HG03457 (cell line): ENCODE data around the gene CPNE1.
A peak's percentile ranks its signal among the peaks of the same experiment; 100 is the strongest.
"Not testable (repeated sequence)": the region's sequence is repeated elsewhere in the genome, so short reads cannot be mapped to it uniquely, and the experiment has no call there.

Source experiments
- ATAC-seq: cut with Tn5 transposase; IDR thresholded peaks from one replicate; pipeline ENCODE4 v1.9.1; 2021; ENCODE audit warnings: moderate number of reproducible peaks; ENCODE audit not compliant: unreplicated experiment

Gene CPNE1

DNA sequence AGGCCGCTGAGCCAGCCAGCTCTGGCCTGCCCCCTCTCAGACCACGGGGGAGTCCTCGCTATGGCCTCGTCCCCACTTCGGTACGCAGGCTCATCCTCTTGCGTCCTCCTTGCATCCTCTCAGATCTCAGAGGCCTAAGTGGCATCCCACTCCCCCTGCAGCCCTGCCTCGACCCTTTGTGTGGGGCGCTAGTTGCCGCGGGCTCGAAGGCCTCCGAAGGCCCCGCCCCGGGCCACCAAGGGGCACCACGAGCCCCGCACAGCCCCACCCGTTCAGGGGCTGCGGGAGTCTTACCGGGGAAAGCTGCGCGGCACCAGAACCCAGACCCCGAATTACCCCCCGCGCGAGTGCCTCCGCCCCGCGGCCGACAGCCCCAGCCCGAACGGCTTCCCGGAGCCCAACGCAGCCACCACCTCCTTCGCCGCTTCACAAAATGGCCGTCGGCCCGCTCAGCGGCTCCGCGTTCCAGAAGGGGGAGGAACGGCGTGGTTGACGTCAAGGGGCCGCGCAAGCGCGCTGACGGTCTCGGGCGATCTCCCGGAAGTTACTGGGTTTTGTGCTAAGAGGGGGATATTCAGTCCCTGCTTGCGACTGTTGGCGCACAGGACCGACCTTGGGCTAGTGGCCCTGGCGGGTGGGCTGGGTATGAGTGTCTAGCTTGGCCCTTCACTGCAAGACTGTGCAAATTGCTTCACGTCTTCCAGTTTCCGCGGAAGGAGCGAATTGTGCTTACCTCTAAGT is at the start of gene CPNE1, which contains the start of gene RBM12:
CPNE1 (minus strand) TSS at position 435 of the 741 bp plus-strand sequence. CDS start 31,977 bp downstream, outside the sequence.
RBM12 (minus strand) TSS at position 435 of the 741 bp plus-strand sequence. CDS start 9,578 bp downstream, outside the sequence.
- peak; percentile 46 for ATAC-seq

DNA sequence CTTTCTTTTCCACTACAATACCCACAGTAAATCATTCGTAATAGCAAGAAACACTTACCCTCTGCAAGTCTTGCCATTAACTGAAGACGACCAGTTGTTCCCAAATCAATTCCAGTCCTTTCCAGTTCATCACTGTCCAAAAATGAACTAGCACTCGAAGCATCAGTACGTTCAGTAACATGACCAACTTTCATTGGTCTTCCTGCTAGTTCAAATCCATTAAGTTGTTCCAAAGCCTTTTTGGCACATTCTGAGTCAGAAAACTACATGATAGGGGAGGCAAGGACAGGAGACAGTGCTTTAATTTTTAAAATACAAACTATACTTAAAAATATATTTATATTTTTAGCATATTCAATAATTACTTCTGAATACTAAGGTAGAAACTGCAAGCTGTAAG is 49.4 kb upstream of the CPNE1 start:
- ATAC-seq, result no peak

DNA sequence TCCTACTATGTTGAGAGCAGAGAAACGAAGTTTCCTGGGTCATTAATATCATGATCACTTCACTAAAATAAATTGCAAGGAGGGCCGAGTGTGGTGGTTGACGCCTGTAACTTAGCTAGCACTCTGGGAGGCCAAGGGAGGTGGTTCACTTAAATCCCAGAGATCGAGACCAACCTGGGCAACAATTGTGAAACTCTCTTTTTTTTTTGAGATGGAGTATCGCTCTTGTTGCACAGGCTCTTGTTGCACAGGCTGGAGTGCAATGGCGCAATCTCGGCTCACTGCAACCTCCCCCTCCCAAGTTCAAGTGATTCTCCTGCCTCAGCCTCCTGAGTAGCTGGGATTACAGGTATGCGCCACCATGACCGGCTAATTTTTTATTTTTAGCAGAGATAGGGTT is 48.4 kb upstream of the CPNE1 start:
- not testable (repeated sequence) for ATAC-seq

DNA sequence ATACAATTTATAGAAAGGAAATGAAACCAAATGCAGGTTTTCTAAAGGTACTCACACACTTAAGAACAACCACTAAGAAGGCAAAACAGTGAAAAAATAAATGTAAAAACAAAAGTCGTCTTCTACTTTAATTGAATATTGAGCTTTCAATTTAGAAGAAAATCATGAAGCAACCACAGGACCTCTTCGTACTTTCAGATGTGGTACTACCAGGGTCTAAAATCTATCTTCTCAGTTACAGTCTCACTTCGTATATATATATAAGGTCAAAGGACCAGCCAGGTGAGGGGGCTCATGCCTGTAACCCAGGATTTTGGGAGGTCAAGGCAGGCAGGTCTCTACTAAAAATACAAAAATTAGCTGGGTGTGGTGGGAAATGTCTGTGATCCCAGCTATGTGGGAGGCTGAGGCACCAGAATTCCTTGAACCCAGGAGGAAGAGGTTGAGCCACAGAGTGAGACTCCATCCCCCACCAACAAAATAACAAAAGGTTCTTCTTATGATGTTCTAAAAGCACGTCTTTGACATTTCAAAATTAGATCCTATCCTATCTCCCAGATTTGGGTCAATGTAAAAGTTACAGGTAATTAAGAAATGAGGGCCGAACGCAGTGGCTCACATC is 47.0 kb upstream of the CPNE1 start:
- no peak for ATAC-seq

DNA sequence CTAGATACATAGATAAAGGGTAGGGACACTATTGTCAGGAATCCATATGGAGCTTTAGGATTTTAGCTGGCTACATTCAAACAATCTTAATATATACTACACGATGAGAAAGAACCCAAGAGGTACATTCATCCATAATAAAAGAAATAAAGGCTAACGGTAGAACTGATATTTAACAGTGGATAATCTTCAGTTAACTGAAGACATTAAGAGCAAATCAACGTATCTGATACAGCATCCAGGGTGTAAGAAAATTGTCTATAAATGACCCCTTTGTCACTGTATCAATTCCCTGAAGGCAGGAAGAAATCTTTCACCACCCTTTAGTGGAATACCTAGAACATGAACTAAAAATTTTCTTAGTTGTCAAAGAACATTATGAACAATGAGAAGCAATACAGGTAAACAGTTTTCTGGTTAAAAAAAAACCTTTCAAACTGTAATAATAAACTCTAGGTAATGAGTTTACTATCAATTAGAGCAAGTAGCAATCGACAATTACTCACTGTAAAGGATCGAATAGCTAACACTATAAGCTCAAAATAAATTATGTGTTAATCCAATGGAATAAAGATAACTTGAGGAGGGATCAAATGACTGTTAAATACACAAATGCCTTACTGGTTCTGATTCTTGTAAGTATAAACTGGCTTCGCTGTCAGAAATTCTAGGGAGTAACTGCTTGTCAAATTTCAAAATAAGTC is 46.3 kb upstream of the CPNE1 start:
- no peak for ATAC-seq

DNA sequence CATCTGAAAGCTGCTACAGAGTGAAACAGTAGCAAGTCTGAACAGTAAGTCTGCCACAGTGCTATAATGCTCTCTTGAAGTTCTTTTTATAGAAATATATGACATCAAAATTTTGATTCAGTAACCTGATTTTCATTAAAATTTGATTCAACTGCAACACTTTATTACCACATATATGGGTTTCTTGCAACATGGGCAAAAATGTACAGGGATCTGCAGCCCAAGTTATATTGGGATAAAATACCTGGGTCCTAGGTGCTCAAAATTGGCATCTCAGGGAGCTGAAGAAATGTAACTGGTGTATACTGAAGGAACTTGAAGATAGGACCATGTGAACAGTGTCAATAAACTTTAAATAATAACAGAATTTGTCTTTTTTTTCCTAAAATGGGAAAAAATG is 45.3 kb upstream of the CPNE1 start:
- no peak for ATAC-seq

DNA sequence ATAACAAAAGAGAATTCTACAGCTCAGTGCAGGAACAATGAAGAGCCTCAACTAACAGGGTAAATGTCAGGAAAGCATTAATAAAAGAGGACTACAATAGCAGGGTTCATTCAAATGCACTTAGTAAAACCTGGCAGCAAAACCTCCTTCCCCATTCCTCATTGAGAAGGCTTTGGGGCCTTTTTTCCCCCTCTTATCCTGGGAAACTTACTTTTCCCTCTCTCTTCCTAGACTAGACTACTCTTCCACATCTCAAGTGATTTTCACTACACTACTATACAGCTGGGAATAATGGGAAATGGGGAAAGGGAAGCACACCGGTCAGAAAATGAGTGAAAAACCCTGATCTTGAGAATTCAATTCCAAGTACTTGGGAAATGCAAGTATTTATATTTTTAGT is 44.6 kb upstream of the CPNE1 start:
- no peak for ATAC-seq

DNA sequence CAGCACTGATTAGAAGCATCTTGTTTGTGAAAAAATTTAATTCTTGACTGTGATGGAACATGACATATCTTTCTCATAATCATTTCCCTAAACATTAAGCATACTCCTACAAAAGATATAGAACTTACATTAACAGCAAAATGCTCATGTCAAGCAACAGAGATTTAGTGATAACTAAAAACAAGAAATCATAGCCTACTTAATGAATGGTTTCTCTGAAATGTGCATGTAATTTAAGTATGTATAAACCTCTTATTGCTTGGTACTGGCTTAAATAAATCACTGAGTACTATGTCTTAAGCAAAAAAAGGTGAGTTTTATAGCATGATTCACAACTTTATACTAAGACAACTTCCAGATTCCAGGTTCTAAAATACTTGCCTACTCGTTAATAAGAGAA is 43.8 kb upstream of the CPNE1 start:
- no peak for ATAC-seq

DNA sequence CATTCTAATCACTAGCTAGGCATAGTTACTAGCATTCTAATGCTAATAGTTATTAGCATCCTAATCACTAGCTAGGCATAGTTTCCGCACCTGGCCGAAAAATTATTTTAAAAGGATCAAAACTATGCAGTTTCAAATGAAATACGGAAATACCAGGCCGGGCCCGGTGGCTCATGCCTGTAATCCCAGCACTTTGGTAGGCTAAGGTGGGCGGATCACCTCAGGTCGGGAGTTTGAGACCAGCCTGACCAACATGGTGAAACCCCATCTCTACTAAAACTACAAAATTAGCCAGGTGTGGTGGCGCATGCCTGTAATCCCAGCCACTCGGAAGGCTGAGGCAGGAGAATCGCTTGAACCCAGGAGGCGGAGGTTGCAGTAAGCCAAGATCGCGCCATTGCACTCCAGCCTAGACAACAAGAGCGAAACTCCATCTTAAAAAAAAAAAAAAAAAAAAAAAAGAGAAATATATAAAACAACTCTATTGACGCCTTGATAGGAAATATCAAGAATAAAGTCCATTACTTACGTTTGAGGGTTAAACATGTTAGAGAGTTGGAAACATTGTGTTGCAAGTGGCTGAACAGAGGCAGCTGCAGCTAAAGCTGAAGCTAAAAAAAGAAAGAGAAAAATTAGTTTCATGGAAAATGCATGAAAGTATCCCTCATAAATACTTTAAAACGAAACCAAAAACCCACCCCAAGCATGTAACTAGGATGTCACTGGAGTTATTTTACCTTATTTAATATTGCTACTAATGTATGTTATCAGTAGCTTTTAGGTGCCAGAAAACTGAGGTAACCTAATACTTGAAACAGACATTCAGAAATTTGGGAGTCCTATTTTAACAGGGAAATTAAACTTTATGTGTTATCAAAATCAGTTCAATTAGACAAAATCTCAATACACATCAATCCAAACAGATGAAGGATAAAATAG is 42.2 kb upstream of the CPNE1 start:
- ATAC-seq, result not testable (repeated sequence)

DNA sequence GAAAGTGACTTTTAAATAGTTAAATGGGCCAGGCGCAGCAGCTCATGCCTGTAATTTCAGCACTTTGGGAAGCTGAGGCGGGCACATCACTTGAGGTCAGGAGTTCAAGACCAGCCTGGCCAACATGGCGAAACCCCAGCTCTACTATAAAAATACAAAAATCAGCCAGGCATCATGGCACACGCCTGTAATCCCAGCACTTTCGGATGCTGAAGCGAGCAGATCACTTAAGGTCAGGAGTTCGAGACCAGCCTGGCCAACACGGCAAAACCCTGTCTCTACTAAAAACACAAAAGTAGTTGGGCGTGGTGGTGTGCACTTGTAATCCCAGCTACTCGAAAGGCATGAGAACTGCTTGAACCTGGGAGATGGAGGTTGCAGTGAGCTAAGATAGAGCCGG is 41.2 kb upstream of the CPNE1 start:
- not testable (repeated sequence) for ATAC-seq

DNA sequence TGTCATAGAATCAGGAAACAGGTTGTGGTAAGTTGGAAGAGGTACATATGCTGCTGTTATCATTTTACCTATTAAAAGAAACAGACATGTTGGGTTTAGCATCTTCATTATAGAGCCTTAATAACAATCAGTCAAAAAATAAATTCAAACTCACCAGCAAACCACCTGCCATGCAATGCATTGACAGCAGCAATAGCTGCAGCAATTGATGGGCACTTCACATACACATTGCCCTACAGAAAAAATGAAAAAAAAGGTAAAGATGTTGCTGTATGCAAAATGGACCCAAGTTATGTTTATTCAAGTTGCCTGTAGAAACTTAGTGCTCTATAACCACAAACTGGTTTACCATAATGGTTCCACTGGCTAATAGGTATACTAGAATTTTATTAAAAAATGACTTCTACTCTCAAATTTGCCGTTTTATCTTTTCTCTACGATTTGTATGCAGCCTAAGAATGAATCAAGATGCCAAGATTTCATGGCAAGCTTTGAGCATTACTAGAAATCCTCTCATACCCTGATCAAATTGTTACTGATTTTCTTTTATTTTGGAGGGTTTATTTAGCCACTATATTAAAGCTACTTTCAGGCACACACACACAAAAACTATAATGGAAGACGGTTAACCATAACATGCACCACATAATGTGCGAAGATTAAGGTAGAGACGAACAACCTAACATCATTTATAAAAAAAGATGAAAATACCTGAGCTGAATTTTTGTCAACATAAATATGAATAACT is 40.0 kb upstream of the CPNE1 start:
- ATAC-seq, result no peak

DNA sequence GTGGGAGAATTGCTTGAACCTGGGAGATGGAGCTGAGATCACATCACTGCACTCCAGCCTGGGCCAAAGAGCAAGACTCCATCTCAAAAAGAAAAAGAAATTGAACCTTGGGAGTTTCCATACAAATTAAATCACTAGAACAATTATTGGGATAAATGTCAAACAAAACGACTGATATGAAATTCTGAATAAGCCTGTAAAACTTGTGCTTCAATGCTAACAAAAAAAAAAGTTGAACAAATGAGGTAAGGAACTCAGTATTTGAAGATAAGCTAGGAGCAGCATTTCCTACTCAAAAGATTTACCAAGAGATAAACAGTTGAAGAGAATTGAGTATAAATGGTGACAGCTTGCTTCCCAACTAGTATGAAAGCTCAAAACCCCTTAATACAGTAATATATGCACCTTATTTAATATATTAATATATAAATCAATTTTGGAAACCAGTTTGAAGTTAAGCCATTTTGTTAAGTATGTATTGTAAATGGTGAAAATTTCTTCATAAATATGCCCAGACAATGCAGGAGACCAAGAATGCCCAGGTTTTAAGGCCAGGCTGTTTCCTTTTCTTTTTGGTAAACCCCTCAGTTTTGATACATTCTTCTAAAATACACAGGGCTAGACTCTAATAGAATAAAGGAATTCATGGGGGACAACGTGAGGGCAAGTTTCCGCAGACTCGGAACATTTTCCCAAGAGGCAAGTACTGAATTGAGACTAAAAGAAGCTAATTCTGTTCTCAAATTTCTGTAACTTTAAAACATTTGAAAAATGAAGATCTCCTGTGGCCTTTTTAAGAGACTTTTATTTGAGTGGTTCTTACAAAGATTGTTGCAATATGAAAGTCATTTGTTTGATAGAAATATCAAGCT is 38.4 kb upstream of the CPNE1 start:
- ATAC-seq, result no peak

DNA sequence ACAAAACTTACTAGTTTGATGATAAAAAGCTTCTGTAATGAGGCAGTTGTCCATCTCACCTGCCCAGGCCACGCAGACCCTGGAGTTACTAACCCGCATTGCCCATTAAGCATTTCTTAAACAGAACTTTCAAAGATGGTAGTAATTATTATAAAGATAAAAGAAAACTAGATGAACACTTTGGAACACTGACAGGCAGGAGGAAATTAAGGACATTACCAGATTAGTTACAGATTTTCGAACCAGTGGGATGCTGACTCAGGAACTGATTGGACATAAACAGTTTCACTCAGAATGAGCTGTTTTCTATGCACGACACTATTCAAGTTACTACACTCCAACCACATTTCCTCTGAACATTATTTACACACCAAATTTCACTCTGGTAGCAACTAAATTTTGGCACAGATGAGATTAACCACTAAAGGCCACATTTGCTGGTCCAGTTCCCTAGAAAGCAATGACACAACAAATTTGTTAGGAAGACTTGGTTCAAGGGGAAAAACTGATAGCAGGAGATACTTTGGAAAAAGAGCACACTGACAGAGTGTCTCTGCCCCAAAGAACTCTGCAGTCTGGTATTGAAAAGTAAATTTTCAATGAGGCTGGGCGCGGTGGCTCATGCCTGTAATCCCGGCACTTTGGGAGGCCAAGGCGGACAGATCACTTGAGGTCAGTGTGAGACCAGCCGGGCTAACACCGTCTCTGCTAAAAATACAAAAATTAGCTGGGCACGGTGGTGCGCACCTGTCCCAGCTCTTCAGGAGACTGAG is 37.5 kb upstream of the CPNE1 start:
- no peak for ATAC-seq

DNA sequence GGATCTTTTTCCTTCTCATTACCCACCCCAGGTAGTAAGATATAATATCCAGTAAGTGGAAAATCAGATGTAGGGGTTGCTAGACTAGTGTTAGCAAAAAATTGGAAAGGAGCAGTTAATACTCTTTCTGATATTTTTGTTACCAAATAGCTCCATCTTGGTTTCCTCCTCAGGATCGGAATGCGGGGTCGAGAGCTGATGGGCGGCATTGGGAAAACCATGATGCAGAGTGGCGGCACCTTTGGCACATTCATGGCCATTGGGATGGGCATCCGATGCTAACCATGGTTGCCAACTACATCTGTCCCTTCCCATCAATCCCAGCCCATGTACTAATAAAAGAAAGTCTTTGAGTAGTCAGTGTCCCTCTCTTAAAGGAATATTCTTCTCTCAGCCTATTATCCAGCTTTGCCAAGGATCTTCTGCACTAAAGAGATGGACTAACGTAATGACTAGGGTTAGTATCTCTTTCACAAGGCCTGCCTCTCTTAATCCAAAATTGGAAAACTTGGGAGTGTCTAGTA is 36.0 kb upstream of the CPNE1 start:
- ATAC-seq, result no peak

DNA sequence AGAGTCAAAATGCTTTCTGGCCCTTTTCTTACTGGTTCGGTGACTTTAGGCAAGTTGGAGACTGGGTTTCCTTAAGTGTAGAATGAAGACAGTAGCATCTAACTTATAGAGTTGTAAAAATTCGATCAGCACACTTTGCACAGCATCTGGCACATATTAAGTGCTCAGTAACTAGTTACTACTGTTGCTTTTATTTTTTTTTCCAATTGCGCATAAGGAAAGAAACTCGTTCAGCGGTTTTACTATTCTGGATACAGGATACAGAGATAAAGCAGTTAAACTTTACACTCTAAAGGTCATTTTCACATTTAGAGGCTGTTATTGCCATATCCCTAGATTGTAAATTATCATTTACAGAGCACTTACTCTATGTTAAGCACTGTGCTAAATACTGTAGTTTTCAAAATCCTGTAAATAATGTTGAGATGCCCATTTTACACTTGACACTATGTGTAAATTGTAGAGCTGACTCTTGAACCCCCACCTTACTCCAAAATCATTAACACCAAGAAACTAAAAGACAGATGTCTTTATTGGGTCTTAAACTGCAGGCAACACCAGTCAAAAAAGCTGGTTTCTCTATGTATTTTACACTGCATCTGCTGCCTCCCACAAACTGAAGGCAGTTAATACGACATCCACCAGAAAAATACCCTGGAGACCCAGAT is 35.4 kb upstream of the CPNE1 start:
- no peak for ATAC-seq

DNA sequence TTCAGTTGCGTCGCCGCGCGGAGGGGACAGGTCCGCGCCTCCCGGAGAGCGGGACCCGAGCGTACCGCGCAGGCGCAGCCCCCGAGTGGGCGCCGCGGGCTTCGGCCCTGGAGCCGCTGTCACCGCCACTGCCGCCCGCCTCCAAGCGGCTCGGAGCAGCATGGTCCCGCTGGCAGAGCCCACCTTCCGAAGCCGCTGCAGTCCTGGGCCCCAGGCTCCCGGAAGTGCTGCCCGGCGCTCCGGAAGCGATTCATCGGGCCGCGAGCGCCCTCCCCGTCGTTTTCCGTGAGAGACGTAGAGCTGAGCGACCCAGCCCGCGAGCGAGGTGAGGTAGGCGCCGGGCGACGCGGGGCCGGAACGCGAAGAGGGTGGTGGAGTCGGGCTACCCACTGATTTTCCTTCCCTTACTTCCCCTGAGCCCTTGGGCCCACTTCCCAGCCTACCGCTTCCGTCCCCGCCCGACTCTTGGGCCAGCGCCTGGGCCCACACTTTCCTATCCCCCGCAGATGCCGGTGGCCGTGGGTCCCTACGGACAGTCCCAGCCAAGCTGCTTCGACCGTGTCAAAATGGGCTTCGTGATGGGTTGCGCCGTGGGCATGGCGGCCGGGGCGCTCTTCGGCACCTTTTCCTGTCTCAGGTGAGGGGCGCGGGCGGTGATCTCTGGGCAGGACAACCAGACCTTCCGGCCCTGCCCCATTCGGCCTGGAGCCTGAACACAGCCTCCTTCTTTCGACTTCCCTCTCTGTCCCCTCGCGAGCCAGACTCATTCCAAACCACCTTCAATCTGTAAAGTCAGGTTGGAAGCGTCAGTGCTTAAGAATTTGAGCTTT is 34.6 kb upstream of the CPNE1 start, which contains the start of the genes NFS1 and ROMO1:
NFS1 (minus strand) TSS at position 226 of the 830 bp plus-strand sequence; CDS start at position 162, 64 bp downstream.
ROMO1 (plus strand) TSS at position 279 of the 830 bp plus-strand sequence; CDS start at position 507, 228 bp downstream.
- ATAC-seq, result no peak
